ENCODE results near the gene CYB5B.
"Not testable (repeated sequence)": the region's sequence is repeated elsewhere in the genome, so short reads cannot be mapped to it uniquely, and the experiment has no call there.

CYB5B gene

DNA sequence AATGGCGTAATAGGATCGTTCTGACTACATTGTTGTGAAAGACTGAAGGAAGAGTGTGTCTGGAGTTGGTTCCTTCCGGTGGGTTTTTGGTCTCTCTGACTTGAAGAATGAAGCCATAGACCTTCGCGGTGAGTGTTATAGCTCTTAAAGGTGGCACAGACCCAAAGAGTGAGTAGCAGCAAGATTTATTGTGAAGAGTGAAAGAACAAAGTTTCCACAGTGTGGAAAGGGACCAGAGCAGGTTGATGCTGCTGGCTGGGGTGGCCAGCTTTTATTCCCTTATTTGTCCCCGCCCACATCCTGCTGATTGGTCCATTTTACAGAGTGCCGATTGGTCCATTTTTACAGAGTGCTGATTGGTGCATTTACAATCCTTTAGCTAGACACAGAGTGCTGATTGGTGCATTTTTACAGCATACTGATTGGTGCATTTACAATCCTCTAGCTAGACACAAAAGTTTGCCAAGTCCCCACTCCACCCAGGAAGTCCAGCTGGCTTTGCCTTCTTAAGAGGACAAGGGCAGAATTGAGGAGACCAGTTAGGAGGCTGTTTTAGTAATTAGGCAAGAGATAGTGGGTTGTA lies 4.7 kb downstream of the CYB5B start:
- H3K4me1 ChIP-seq (ENCODE audit: control insufficient read depth, insufficient read depth, low read length, poor library complexity, severe bottlenecking); H3K4me3 ChIP-seq (ENCODE audit: extremely low read depth, insufficient read depth, low read length, poor library complexity, severe bottlenecking); H3K27ac ChIP-seq (ENCODE audit: low read depth, low read length, severe bottlenecking): not testable (repeated sequence)
- Histone ChIP-seq H3K36me3 (ENCODE audit: control insufficient read depth, insufficient read depth, low read length) (peaks cover 83% of the 10 kb centered on the region), H3K9me3 (ENCODE audit: control insufficient read depth, low read length) (peaks cover 11% of the 10 kb centered on the region)
- WGBS, 2 experiments (ENCODE audit: insufficient coverage in 2 of 2): 96 to 100% methylated on average over 6 to 7 of the region's 7 CpGs

DNA sequence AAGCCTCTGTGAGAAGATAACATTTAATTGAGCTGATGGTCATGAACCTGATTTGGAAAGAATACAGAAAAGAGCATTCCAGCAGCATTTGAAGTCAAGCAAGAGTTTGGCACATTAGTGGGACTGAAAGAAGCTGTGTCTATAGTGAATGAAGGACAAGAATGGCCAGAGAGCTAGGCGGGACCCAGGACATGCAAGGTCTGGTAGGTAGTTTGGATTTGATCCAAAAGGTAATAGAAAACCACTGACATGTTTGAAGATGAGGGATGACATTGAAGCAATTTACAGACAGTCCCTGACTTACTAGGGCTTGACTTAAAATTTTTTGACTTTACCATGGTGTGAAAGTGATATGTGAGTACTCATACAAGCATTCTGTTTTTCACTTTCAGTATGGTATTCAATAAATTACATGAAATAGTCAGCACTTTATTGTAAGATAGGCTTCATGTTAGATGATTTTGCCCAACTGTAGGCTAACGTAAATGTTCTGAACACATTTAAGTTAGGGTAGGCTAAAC lies 7.6 kb downstream of the CYB5B start:
- WGBS, 2 experiments (ENCODE audit: insufficient coverage in 2 of 2): 93 to 100% methylated on average over 1 of the region's 2 CpGs
- no peak overlapping the region for H3K4me3 ChIP-seq (ENCODE audit: extremely low read depth, insufficient read depth, low read length, poor library complexity, severe bottlenecking)
- peaks cover 91% of the 10 kb centered on the region for H3K36me3 ChIP-seq (ENCODE audit: control insufficient read depth, insufficient read depth, low read length)
- H3K4me1 ChIP-seq (ENCODE audit: control insufficient read depth, insufficient read depth, low read length, poor library complexity, severe bottlenecking): no peaks in the 10 kb centered on the region
- H3K27ac ChIP-seq (ENCODE audit: low read depth, low read length, severe bottlenecking): no peak overlapping the region
- peaks cover 11% of the 10 kb centered on the region for H3K9me3 ChIP-seq (ENCODE audit: control insufficient read depth, low read length)

DNA sequence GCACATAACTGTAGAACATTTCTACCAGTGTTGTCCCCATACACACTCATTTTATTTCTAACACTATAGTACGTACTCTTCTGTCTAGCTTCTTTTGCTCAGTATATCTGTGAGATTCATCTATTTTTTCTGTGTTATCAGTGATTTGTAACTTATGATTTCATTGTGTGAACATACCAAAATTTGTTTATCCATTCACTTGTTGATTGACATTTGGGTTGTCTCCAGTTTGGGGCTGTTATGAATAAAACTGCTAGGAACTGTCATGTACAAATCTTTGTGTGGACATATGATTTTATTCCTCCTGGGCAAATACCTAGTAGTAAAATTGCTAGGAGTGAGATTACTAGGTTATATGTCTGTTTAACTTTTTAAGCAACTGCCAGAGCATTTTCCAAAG lies 9.6 kb downstream of the CYB5B start:
- H3K9me3 ChIP-seq (ENCODE audit: control insufficient read depth, low read length): peaks cover under 1% of the 10 kb centered on the region
- no peaks in the 10 kb centered on the region for H3K4me1 ChIP-seq (ENCODE audit: control insufficient read depth, insufficient read depth, low read length, poor library complexity, severe bottlenecking)
- peaks cover 85% of the 10 kb centered on the region for H3K36me3 ChIP-seq (ENCODE audit: control insufficient read depth, insufficient read depth, low read length)
- H3K4me3 ChIP-seq (ENCODE audit: extremely low read depth, insufficient read depth, low read length, poor library complexity, severe bottlenecking): no peak overlapping the region
- no CpG with 5 or more reads among the region's 1 CpG for WGBS, 2 experiments (ENCODE audit: insufficient coverage in 2 of 2)
- H3K27ac ChIP-seq (ENCODE audit: low read depth, low read length, severe bottlenecking): no peak overlapping the region

DNA sequence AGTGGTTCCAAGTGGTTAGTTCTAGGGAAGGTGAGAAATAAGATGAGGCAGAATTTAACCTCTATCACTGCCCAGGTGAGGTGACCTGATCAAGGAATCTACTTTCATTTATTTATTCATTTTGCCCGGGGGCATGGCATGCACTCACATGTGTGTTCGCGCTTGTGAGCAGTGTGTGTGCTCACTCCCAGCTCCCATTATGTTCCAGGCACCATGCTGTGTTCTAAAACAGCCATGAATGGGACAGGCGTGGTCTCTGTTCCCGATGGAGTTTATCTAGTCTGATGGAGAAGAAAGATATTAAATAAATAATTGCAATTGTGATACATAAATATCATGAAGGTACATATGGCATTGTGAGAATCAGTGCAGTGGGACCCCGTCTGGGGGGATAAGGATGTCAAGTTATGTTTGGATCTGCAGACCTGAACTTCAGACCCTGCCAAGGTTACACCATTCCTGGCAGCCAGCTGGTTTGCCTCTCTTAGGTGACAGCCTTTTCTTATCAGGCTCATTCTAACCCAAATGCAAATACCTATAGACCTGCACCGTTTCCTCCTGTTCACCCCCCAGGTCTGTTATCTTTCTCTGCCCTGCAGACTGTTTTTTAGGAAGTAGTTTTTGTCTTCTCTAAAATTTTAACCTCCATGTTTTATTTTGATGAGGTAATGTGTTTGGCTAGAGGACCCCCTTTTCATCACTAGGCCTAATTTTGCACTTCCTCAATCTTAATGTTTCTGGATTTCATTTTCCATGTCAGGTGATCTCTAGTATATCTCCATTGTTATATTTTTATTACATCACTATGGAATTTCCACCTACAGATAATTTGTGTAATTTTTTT lies 11.8 kb downstream of the CYB5B start:
- Histone ChIP-seq H3K9me3 (ENCODE audit: control insufficient read depth, low read length) (no peaks in the 10 kb centered on the region), H3K36me3 (ENCODE audit: control insufficient read depth, insufficient read depth, low read length) (peaks cover 82% of the 10 kb centered on the region), H3K4me1 (ENCODE audit: control insufficient read depth, insufficient read depth, low read length, poor library complexity, severe bottlenecking) (no peaks in the 10 kb centered on the region), H3K4me3 (ENCODE audit: extremely low read depth, insufficient read depth, low read length, poor library complexity, severe bottlenecking) (no peak overlapping the region), H3K27ac (ENCODE audit: low read depth, low read length, severe bottlenecking) (no peak overlapping the region)
- WGBS, 2 experiments (ENCODE audit: insufficient coverage in 2 of 2): 95 to 100% methylated on average over 3 of the region's 7 CpGs

DNA sequence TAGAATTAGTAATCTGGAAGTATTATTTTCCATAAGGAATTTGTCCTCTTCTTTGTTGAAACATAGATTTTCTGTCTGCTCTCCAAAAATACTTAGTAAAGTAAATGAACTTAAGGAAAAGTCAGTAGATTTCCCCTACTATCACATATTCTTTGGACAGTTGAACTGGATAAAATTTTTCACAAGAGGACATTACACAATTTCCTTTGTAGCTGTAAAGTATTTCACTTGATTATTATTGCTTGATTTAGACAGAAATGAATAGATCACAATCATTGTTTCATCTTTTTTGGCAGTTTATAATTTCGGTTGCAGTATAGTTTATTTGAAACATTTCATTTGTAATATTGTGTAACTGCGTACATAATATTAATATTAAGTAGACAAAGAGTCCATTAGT lies 12.5 kb downstream of the CYB5B start:
- no CpG with 5 or more reads among the region's 2 CpGs for WGBS, 2 experiments (ENCODE audit: insufficient coverage in 2 of 2)
- Histone ChIP-seq H3K9me3 (ENCODE audit: control insufficient read depth, low read length) (no peaks in the 10 kb centered on the region), H3K4me1 (ENCODE audit: control insufficient read depth, insufficient read depth, low read length, poor library complexity, severe bottlenecking) (no peaks in the 10 kb centered on the region), H3K27ac (ENCODE audit: low read depth, low read length, severe bottlenecking) (no peak overlapping the region), H3K36me3 (ENCODE audit: control insufficient read depth, insufficient read depth, low read length) (peaks cover 75% of the 10 kb centered on the region), H3K4me3 (ENCODE audit: extremely low read depth, insufficient read depth, low read length, poor library complexity, severe bottlenecking) (no peak overlapping the region)

DNA sequence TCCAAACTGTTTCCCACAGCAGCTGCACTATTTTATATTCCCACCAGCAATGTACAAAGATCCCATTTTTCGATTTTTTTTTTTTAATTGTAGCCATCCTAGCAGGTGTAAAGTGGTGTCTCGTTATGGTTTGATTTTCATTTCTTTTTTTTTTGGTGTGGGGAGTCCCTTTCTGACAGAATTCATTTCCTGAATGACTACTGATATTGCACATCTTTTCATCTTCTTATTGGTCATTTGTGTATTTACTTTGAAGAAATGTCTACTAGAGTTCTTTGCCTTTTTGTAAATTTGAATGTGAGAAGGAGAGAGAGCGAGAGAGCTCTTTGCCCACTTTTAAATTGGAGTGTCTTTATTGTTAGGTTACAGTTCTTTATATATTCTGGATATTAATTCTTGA lies 14.0 kb downstream of the CYB5B start:
- WGBS, 2 experiments (ENCODE audit: insufficient coverage in 2 of 2): no CpG with 5 or more reads among the region's 3 CpGs
- H3K4me1 ChIP-seq (ENCODE audit: control insufficient read depth, insufficient read depth, low read length, poor library complexity, severe bottlenecking): peaks cover 7% of the 10 kb centered on the region
- H3K36me3 ChIP-seq (ENCODE audit: control insufficient read depth, insufficient read depth, low read length): peaks cover 73% of the 10 kb centered on the region
- no peaks in the 10 kb centered on the region for H3K9me3 ChIP-seq (ENCODE audit: control insufficient read depth, low read length)
- H3K27ac ChIP-seq (ENCODE audit: low read depth, low read length, severe bottlenecking): no peak overlapping the region
- H3K4me3 ChIP-seq (ENCODE audit: extremely low read depth, insufficient read depth, low read length, poor library complexity, severe bottlenecking): no peak overlapping the region

DNA sequence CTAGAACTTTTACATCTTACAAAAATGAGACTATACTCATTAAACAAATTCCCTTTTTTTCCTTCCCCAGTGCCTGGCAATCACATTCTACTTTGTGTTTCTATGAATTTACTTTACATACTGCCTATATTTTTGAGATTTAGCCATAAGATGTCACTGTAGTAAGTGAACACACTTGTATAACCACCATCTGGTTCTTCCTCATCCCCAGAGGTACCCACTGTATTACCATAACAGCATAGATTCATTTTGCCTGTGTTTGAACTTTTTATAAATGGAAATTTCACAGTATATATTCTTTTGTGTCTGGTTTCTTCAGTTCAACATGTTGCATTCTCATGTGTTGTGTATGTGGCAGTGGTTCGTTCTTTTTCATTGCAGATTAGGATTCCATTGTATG lies 15.8 kb downstream of the CYB5B start:
- WGBS, 2 experiments (ENCODE audit: insufficient coverage in 2 of 2): no CpG with 5 or more reads among the region's 1 CpG
- no peak overlapping the region for H3K4me3 ChIP-seq (ENCODE audit: extremely low read depth, insufficient read depth, low read length, poor library complexity, severe bottlenecking)
- H3K4me1 ChIP-seq (ENCODE audit: control insufficient read depth, insufficient read depth, low read length, poor library complexity, severe bottlenecking): peaks cover 17% of the 10 kb centered on the region
- peaks cover 62% of the 10 kb centered on the region for H3K36me3 ChIP-seq (ENCODE audit: control insufficient read depth, insufficient read depth, low read length)
- no peak overlapping the region for H3K27ac ChIP-seq (ENCODE audit: low read depth, low read length, severe bottlenecking)
- no peaks in the 10 kb centered on the region for H3K9me3 ChIP-seq (ENCODE audit: control insufficient read depth, low read length)

DNA sequence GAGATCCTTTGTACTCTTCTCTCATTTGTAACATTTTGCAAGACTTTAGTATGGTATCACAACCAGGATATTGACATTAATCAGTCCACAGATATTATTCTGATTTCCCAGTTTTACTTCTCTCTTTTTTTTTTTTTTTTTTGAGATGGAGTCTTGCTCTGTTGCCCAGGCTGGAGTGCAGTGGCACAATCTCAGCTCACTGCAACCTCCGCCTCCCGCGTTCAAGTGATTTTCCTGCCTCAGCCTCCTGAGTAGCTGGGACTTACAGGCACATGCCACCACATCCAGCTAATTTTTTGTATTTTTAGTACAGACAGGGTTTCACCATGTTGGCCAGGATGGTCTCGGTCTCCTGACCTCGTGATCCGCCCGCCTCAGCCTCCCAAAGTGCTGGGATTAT lies 16.6 kb downstream of the CYB5B start:
- H3K36me3 ChIP-seq (ENCODE audit: control insufficient read depth, insufficient read depth, low read length): peaks cover 55% of the 10 kb centered on the region
- 96 to 100% methylated on average over 1 to 4 of the region's 7 CpGs for WGBS, 2 experiments (ENCODE audit: insufficient coverage in 2 of 2)
- H3K4me3 ChIP-seq (ENCODE audit: extremely low read depth, insufficient read depth, low read length, poor library complexity, severe bottlenecking); H3K27ac ChIP-seq (ENCODE audit: low read depth, low read length, severe bottlenecking); H3K9me3 ChIP-seq (ENCODE audit: control insufficient read depth, low read length): not testable (repeated sequence)
- peaks cover 17% of the 10 kb centered on the region for H3K4me1 ChIP-seq (ENCODE audit: control insufficient read depth, insufficient read depth, low read length, poor library complexity, severe bottlenecking)

DNA sequence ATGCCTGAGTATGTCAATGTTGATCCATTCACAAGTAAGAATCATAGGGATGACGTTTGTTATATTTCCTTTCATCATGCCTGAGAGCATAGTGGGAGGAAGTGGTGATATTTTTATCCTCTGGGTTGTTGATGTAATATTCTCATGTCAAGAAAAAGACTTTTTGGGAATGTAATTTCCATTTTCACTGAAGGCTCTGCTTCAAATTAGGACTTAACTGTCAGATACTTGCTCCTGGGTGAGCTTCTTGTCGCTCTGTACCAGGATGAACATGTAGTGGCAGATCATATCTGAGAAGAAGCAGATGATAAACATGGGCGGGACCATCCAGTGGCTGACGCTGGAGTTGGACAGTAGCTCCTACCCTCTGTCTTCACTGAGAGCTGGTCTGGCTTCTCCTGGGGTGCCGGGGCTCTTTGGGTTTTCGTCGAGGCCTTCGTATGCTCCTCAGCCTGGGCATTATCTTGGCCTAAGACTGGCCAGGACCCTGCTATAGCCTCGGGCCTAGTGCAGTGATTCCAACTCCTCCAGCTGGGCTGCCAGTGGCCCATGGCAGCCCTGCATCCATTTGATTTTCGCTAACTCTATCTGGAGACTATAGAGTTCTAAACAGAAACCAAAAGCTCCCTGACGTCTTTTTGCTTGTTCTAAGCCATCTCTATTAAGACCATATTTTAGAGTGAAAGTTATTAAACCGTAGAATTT lies 19.7 kb downstream of the CYB5B start:
- Histone ChIP-seq H3K27ac (ENCODE audit: low read depth, low read length, severe bottlenecking) (no peak overlapping the region), H3K4me3 (ENCODE audit: extremely low read depth, insufficient read depth, low read length, poor library complexity, severe bottlenecking) (no peak overlapping the region)

DNA sequence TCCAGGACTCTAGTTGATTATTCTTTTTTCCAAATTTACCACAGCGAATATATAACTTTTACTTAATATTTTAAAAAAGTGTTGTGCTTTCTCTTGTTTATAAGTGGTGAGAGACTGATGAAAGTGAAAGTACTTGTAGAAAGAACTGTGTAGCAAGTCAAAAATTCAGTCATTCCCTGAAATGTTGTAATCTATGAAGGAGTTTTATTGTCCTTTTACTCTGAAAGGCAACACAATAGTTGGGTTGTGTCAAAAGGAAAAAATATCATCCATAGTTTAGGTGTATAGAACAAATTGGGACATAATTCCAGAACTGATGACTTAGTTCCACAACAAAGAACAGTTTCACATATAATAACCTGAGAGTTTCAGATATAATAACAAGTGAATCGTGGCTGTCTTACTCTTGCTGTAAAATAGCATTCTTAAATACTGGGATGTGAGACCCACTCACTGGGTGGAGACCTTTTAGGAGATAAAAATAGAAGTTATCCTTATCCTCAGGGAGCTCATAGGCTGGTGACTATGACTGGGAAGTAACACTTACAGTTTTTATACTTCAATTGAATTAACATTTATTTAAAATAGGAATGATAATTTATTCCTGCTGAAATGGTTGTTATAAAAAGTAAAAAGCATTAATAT lies 20.6 kb downstream of the CYB5B start:
- Histone ChIP-seq H3K9me3 (ENCODE audit: control insufficient read depth, low read length) (no peaks in the 10 kb centered on the region), H3K4me1 (ENCODE audit: control insufficient read depth, insufficient read depth, low read length, poor library complexity, severe bottlenecking) (peaks cover 17% of the 10 kb centered on the region), H3K4me3 (ENCODE audit: extremely low read depth, insufficient read depth, low read length, poor library complexity, severe bottlenecking) (no peak overlapping the region), H3K36me3 (ENCODE audit: control insufficient read depth, insufficient read depth, low read length) (peaks cover 62% of the 10 kb centered on the region), H3K27ac (ENCODE audit: low read depth, low read length, severe bottlenecking) (no peak overlapping the region)
- WGBS, 2 experiments (ENCODE audit: insufficient coverage in 2 of 2): no CpG with 5 or more reads among the region's 2 CpGs

More for the DNA sequence above, 19.7 kb downstream of the CYB5B start:
- Histone ChIP-seq H3K4me1 (ENCODE audit: control insufficient read depth, insufficient read depth, low read length, poor library complexity, severe bottlenecking) (peaks cover 17% of the 10 kb centered on the region), H3K36me3 (ENCODE audit: control insufficient read depth, insufficient read depth, low read length) (peaks cover 62% of the 10 kb centered on the region), H3K9me3 (ENCODE audit: control insufficient read depth, low read length) (no peaks in the 10 kb centered on the region)
- WGBS, 2 experiments (ENCODE audit: insufficient coverage in 2 of 2): 96% methylated on average over 9 to 10 of the region's 12 CpGs
